ENCODE results near the gene LRP4.
"Not testable (repeated sequence)": the region's sequence is repeated elsewhere in the genome, so short reads cannot be mapped to it uniquely, and the experiment has no call there.

DNA sequence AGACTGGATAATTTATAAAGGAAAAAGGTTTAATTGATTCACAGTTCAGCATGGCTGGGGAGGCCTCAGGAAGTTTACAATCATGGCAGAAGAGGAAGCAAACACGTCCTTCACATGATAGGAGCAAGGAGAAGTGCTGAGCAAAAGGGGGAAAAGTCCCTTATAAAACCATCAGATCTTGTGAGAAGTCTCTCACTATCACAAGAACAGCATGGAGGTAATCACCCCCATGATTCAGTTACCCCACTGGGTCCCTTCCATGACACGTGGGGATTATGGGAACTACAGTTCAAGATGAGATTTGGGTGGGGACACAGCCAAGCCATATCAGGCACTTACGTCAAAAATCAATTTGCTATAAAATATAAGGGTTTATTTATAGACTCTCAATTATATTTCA lies 43.5 kb upstream of the LRP4 start:
- TF ChIP-seq, protein P1, sequence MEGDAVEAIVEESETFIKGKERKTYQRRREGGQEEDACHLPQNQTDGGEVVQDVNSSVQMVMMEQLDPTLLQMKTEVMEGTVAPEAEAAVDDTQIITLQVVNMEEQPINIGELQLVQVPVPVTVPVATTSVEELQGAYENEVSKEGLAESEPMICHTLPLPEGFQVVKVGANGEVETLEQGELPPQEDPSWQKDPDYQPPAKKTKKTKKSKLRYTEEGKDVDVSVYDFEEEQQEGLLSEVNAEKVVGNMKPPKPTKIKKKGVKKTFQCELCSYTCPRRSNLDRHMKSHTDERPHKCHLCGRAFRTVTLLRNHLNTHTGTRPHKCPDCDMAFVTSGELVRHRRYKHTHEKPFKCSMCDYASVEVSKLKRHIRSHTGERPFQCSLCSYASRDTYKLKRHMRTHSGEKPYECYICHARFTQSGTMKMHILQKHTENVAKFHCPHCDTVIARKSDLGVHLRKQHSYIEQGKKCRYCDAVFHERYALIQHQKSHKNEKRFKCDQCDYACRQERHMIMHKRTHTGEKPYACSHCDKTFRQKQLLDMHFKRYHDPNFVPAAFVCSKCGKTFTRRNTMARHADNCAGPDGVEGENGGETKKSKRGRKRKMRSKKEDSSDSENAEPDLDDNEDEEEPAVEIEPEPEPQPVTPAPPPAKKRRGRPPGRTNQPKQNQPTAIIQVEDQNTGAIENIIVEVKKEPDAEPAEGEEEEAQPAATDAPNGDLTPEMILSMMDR (IDR thresholded peaks at IDR 0.05): not testable (repeated sequence)
- not testable (repeated sequence) for TF ChIP-seq POLR2A (IDR thresholded peaks at IDR 0.05)

Measured in adrenal gland (tissue), 5 donors.